ENCODE results near the gene MN1.

MN1 gene

GRCh38 chr22:27731621-27732020 lies 69.9 kb downstream of the MN1 start:
- DNase-seq = no peak

- no peak for DNase-seq
Observed at GRCh38 chr22:27730641-27731433, 70.7 kb downstream of the MN1 start.

- no peak for DNase-seq
Observed at GRCh38 chr22:27729246-27729645, 72.3 kb downstream of the MN1 start.

DNA sequence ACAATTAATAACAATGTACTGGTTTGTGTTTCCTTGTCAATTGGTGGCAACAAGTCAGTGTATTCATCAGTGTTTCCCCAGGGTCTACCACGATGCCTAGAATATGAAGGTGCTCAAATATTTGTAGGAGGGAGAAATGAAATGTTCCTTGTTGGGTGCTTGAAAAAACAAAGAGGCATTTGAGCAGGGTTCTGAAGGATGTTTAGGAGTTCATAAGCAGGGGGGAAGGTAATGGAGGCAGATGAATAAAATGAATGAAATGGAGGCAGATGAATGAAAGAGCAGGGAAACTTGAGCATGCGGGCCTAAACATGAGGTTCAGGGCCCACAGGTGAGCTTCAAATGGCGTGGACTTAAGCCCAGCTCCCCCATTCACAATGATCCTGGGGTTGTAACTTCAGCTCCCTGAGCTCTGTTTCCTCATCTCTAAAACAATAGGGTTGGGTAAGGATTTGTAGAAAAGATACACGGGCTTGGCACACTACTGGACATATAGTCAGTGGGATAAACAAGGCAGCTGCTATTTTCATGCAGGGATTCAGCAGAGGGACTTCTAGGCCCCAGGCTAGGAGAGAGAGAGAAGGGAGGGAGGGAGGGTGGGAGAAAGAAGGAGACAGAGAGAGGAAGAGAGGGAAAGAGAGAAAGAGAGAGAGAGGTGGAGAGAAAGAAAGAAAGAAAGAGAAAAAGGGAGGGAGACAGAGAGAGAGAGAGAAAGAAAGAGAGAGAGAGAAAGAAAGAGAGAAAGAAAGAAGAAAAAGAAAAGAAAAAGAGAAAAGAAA lies 73.7 kb downstream of the MN1 start:
- no peak for DNase-seq

DNA sequence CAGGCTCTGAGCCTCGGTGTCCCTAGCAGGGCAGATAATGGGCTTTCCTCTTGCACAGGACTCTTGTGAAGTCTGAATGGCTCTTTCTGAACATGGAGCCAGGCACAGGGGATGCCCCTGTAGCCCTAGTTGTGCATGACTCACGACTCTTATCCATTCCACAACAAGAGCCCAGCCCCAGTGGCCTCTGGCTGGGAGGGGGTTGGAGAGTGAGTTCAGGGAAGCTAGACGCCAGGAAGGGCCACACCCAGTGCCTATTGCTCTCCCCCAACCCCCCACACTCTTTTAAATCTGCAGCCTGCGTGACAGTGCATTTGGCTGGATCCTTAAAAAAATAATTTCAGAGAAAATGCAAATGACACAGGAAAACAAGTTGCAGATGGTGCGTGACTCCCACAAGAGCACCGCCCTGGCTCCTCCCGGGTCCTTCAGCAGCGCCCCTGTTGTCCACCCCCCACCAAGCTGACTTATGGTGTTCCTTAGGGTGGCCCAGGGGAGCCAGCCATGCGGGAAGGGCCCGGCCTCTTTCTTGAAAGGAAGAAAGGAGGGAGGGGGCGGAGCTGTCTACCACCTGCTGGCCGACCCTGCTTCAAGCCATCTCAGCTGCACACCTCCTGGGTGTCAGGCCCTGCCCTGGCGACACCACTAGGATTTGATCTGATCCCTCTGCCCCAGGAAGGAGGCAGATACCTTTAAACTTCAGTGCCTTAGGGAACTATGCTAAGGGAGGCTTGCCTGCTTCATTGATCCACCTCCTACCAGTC lies 74.7 kb downstream of the MN1 start:
- no peak for DNase-seq

DNA sequence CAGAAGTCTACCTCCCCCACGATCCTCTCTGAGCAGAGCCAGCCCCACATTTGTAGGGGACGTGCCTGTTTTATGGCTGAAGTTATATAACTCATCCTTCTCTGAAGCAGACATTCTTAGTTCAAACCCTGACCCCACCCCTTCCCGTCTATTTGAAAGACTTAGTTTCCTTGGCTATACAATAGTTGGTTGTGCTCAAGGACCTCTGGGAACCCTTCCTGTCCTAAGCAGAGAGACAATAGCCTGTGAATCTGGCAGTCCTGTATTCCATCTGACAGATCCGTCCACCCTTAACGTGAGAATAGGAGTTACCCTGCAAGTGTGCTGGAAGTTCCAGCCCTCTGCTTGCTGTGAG lies 75.2 kb downstream of the MN1 start:
- DNase-seq = no peak

GRCh38 chr22:27725661-27726060 lies 75.9 kb downstream of the MN1 start:
- no peak for DNase-seq

DNA sequence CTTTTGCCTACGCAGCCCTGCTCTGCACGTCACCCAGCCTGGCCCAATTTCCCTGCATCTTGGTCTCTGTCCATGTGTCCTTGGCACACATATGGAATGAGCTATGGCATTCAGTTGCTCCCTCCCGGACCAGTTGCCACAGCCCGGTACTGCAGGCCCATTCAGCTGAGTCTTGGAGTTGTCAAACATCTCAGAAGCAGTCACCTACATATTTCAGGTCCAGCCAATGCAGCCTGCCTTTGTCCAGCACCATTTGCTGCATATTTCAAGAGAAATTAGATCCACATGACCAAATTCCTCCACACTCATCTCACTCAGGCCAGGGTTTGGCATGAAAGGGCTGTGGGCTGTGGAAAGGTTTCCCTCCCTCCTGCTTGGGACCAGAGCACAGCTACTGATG lies 76.8 kb downstream of the MN1 start:
- DNase-seq = no peak

GRCh38 chr22:27724157-27724556 lies 77.4 kb downstream of the MN1 start:
- no peak for DNase-seq

- DNase-seq = no peak
Observed at GRCh38 chr22:27723708-27724107, 77.8 kb downstream of the MN1 start.

GRCh38 chr22:27723158-27723557 lies 78.4 kb downstream of the MN1 start:
- DNase-seq = no peak

GRCh38 chr22:27720860-27721259 lies 80.7 kb downstream of the MN1 start:
- no peak for DNase-seq

- no peak for DNase-seq
Observed at GRCh38 chr22:27719535-27720227, 81.9 kb downstream of the MN1 start.

GRCh38 chr22:27719036-27719347 lies 82.6 kb downstream of the MN1 start:
- DNase-seq = no peak

GRCh38 chr22:27718186-27719035 lies 83.1 kb downstream of the MN1 start:
- DNase-seq = no peak

- no peak for DNase-seq
Observed at GRCh38 chr22:27717094-27717493, 84.5 kb downstream of the MN1 start.

DNA sequence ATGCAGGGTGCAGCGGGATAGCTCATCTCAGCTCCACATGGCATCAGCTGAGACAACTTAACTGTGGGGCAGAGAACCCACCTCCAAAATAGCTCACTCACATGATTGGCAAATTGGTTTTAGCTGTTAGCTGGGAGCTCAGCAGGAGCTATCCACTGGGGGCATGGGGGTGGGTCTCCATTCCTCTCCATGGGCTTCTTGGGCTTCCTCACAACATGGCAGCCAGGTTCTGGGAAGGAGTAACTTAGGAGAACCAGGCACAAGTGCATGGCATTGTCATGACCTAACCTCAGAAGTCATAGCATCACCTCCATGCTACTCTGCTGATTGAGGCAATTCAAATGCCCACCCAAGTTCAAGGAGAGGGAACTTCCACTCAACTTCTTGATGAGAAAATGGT lies 85.5 kb downstream of the MN1 start:
- no peak for DNase-seq

GRCh38 chr22:27715106-27715505 lies 86.5 kb downstream of the MN1 start:
- DNase-seq = peak in 1 of 2 experiments; percentile 22

- DNase-seq = no peak
Observed at GRCh38 chr22:27714068-27714467, 87.5 kb downstream of the MN1 start.

GRCh38 chr22:27713461-27713860 lies 88.1 kb downstream of the MN1 start:
- no peak for DNase-seq

GRCh38 chr22:27711756-27712155 lies 89.8 kb downstream of the MN1 start:
- no peak for DNase-seq

DNA sequence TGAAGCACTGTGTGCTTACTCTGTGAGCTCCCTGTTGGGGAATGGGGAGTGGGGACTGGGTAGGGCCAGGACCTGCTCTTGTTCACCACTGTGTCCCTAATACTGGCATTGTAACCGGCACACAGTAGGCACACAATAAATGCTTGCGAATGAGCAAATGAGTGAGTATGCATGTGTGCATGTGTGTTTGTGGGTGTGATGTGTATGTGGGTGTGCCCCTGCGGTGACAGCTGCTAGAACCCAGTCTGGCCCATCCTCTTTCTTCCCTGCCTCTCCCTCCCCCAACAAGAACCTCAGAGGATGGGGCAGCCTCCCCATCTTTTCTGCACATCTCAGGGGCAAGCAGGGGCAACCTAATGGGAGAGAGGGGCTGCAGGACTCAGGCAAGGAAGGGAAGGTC lies 90.5 kb downstream of the MN1 start:
- DNase-seq = no peak

Data from NCI-H1930 (cell line).